Tracheal epithelial cell (primary cell): ENCODE data around the gene NAPG. TPM values are rescaled to one million over a fixed set of nuclear protein-coding genes. Genes with fewer than 3 reads are reported as not detected.

Experiments
- total RNA-seq: library from RNA; depleted of rRNA; stranded (reverse); fragments of >200 nt; gene quantifications from 2 replicates; pipeline ENCODE4 v1.2.1, GENCODE V29; 2014

Gene NAPG
- 38.6 and 50.3 TPM in 2 replicates for total RNA-seq

GRCh38 chr18:10525697-10526560 is at the start of gene NAPG:
NAPG (plus strand) TSS chr18:10526027; CDS start chr18:10526103, 76 bp downstream.

Other genes with a start within 250 kb of the NAPG start
- under 0.01 TPM in 1 of 2 replicates, not detected in the other for gene APCDD1, start 71.4 kb upstream of the NAPG start, total RNA-seq